ENCODE measurements around the gene ALPG. TPM values are rescaled to one million over a fixed set of nuclear protein-coding genes. Genes with fewer than 3 reads are reported as not detected.

ALPG gene
- total and polyA plus RNA-seq, 10 of the 15 experiments (the other 5 are each of a cell fraction or from before 2014, with no cell fraction given): not detected

- no peaks in the 10 kb centered on the region for H3K79me2 ChIP-seq (ENCODE audit: control insufficient read depth, insufficient read depth, low read length)
- no peak overlapping the region for H2AFZ ChIP-seq (ENCODE audit: control insufficient read depth, low read depth, low read length)
- H3K9ac ChIP-seq (ENCODE audit: control insufficient read depth, insufficient read depth, low read length): no peak overlapping the region
- BruUV-seq (replicated peaks): no TSS peak
- WGBS (ENCODE audit: insufficient coverage, insufficient replicate concordance, low lambda C conversion rate, missing lambda C conversion rate): 12% methylated on average over 7 of the region's 7 CpGs
- no peaks in the 10 kb centered on the region for H3K9me3 ChIP-seq (replicated peaks; ENCODE audit: control insufficient read depth, insufficient read depth, low read length)
- POLR2A ChIA-PET: no interaction called here
- SMC1A ChIA-PET (ENCODE audit: uncharacterized antibody, unreplicated experiment): no interaction called here
- DNase-seq (ENCODE audit: low read depth, low spot score) (no peak), FAIRE-seq (no peak), ATAC-seq (no peak)
- intact Hi-C loops (cut with micrococcal nuclease; ENCODE audit: unreplicated experiment) (no loop called here), in situ Hi-C loops (cut with MboI) (no loop called here)
- RAD21 ChIA-PET (ENCODE audit: unreplicated experiment): no interaction called here
- H3K27ac ChIP-seq (ENCODE audit: control insufficient read depth, insufficient read depth): no peak overlapping the region
- CTCF ChIA-PET: no interaction called here
- H4K20me1 ChIP-seq (ENCODE audit: control insufficient read depth, insufficient read depth): no peaks in the 10 kb centered on the region
- H3K4me3 ChIP-seq: no peak overlapping the region
- no peak overlapping the region for H3K4me2 ChIP-seq (ENCODE audit: control insufficient read depth, insufficient read depth)
- H3K4me1 ChIP-seq (ENCODE audit: control insufficient read depth, insufficient read depth, low read length): no peaks in the 10 kb centered on the region
- TF ChIP-seq EED (IDR thresholded peaks at IDR 0.05; ENCODE audit: low read depth) (no peak), HCFC1 (IDR thresholded peaks at IDR 0.05; ENCODE audit: low read length) (no peak), SIN3A (IDR thresholded peaks at IDR 0.05; ENCODE audit: low read depth, low read length) (no peak), ZBED1 (IDR thresholded peaks at IDR 0.05; ENCODE audit: borderline replicate concordance) (no peak), PML (IDR thresholded peaks at IDR 0.05; ENCODE audit: low read length) (no peak)
- TF ChIP-seq, protein P1, sequence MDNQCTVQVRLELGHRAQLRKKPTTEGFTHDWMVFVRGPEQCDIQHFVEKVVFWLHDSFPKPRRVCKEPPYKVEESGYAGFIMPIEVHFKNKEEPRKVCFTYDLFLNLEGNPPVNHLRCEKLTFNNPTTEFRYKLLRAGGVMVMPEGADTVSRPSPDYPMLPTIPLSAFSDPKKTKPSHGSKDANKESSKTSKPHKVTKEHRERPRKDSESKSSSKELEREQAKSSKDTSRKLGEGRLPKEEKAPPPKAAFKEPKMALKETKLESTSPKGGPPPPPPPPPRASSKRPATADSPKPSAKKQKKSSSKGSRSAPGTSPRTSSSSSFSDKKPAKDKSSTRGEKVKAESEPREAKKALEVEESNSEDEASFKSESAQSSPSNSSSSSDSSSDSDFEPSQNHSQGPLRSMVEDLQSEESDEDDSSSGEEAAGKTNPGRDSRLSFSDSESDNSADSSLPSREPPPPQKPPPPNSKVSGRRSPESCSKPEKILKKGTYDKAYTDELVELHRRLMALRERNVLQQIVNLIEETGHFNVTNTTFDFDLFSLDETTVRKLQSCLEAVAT (IDR thresholded peaks at IDR 0.05): no peak
- H3K27me3 ChIP-seq (replicated peaks in 1 of 2; ENCODE audit: control insufficient read depth in 2 of 2, insufficient read depth in 2 of 2, low read length in 1 of 2): no peaks in the 10 kb centered on the region
- H3K36me3 ChIP-seq (ENCODE audit: control insufficient read depth in 2 of 2, insufficient read depth in 2 of 2, low read length in 1 of 2): no peaks in the 10 kb centered on the region
Measured at GRCh38 chr2:232376713-232377112, 29.9 kb upstream of the ALPG start.

GRCh38 chr2:232377319-232377718 lies 29.3 kb upstream of the ALPG start:
- in situ Hi-C loops (cut with MboI): no loop called here
- Histone ChIP-seq H3K9me3 (replicated peaks; ENCODE audit: control insufficient read depth, insufficient read depth, low read length) (no peaks in the 10 kb centered on the region), H4K20me1 (ENCODE audit: control insufficient read depth, insufficient read depth) (no peaks in the 10 kb centered on the region), H2AFZ (ENCODE audit: control insufficient read depth, low read depth, low read length) (no peak overlapping the region), H3K9ac (ENCODE audit: control insufficient read depth, insufficient read depth, low read length) (no peak overlapping the region), H3K4me1 (ENCODE audit: control insufficient read depth, insufficient read depth, low read length) (no peaks in the 10 kb centered on the region), H3K4me2 (ENCODE audit: control insufficient read depth, insufficient read depth) (no peak overlapping the region), H3K36me3 (ENCODE audit: control insufficient read depth in 2 of 2, insufficient read depth in 2 of 2, low read length in 1 of 2) (no peaks in the 10 kb centered on the region), H3K27ac (ENCODE audit: control insufficient read depth, insufficient read depth) (no peak overlapping the region), H3K4me3 (no peak overlapping the region), H3K79me2 (ENCODE audit: control insufficient read depth, insufficient read depth, low read length) (no peaks in the 10 kb centered on the region), H3K27me3 (replicated peaks in 1 of 2; ENCODE audit: control insufficient read depth in 2 of 2, insufficient read depth in 2 of 2, low read length in 1 of 2) (no peaks in the 10 kb centered on the region)
- RAD21 ChIA-PET (ENCODE audit: unreplicated experiment): no interaction called here
- CTCF ChIA-PET: no interaction called here
- FAIRE-seq: no peak
- no peak for DNase-seq (ENCODE audit: low read depth, low spot score)
- no peak for ATAC-seq
- 23% methylated on average over 7 of the region's 7 CpGs for WGBS (ENCODE audit: insufficient coverage, insufficient replicate concordance, low lambda C conversion rate, missing lambda C conversion rate)
- no TSS peak for BruUV-seq (replicated peaks)
- intact Hi-C loops (cut with micrococcal nuclease; ENCODE audit: unreplicated experiment): no loop called here
- SMC1A ChIA-PET (ENCODE audit: uncharacterized antibody, unreplicated experiment): no interaction called here
- POLR2A ChIA-PET: no interaction called here
- TF ChIP-seq, protein P2, sequence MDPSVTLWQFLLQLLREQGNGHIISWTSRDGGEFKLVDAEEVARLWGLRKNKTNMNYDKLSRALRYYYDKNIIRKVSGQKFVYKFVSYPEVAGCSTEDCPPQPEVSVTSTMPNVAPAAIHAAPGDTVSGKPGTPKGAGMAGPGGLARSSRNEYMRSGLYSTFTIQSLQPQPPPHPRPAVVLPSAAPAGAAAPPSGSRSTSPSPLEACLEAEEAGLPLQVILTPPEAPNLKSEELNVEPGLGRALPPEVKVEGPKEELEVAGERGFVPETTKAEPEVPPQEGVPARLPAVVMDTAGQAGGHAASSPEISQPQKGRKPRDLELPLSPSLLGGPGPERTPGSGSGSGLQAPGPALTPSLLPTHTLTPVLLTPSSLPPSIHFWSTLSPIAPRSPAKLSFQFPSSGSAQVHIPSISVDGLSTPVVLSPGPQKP (IDR thresholded peaks at IDR 0.05; ENCODE audit: low read depth, low read length): no peak
- no peak for TF ChIP-seq GATAD2B (conservative IDR thresholded peaks at IDR 0.05; ENCODE audit: low read depth)
- TF ChIP-seq CEBPB (IDR thresholded peaks at IDR 0.05; ENCODE audit: borderline replicate concordance in 1 of 2, low read depth in 2 of 2, low read length in 2 of 2): no peak
- no peak for TF ChIP-seq WRNIP1 (IDR thresholded peaks at IDR 0.05; ENCODE audit: borderline replicate concordance, low read depth, low read length)
- TF ChIP-seq IRF5 (IDR thresholded peaks at IDR 0.05; ENCODE audit: borderline replicate concordance): no peak

Data from GM12878 (cell line).